NB4 (cell line): ENCODE results near the gene TNFAIP2.

ENCODE experiments used
- POLR2A ChIP-seq: IDR thresholded peaks from 2 replicates; pipeline ENCODE4 v1.6.1; 2011; ENCODE audit warnings: mild to moderate bottlenecking; ENCODE audit not compliant: insufficient read length; ENCODE audit errors: extremely low read depth
- TF ChIP-seq, protein P1 (sequence below): IDR thresholded peaks from one replicate; pipeline ENCODE4 v1.5.1; 2012; ENCODE audit warnings: low read depth, low read length
- TF ChIP-seq, protein P2 (sequence below): IDR thresholded peaks from 2 replicates; pipeline ENCODE4 v1.6.1; 2011; ENCODE audit warnings: low read depth, low read length

DNA sequence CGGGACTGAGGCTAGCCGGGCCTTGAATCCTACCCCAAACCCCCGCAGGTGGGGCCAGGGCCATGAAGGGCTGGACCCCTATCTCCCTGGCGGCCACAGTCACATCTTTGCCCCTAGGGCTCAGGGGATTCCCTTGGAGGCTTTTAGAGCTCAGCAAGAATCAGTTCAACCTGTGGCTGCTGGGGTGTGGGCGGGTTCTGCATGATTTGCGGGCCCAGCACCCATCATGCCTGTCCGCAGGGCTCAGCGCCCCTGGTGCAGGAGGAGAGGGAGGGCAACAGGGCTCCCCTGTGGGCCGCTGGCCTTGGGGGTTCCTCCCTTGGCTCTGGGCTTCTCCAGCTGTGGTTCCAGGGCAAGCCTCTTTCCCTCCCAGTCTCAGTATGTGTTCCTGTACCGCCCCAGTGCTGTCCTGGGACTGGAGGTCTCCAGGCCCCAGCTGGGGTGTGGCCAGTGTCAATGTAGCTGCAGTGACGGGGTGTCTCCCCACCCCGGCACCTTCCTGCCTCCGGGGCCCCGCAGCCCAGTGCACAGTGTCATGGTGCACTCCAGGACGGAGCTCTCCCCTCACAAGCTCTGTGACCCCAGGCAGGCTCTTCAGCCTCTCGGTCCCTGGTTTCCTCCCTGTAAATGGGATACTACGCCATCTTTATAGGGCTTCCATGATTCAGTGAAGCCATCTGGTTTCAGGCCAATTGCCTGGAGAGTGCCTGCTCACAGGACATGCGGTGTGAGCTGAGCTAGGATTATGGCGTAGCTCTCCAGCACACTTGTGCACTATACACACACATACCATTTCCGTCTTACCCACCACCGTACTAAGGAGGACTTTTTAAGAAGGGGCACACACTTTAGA, 49.2 kb upstream of the TNFAIP2 start:
- no peak for TF ChIP-seq POLR2A
- TF ChIP-seq, protein P1, sequence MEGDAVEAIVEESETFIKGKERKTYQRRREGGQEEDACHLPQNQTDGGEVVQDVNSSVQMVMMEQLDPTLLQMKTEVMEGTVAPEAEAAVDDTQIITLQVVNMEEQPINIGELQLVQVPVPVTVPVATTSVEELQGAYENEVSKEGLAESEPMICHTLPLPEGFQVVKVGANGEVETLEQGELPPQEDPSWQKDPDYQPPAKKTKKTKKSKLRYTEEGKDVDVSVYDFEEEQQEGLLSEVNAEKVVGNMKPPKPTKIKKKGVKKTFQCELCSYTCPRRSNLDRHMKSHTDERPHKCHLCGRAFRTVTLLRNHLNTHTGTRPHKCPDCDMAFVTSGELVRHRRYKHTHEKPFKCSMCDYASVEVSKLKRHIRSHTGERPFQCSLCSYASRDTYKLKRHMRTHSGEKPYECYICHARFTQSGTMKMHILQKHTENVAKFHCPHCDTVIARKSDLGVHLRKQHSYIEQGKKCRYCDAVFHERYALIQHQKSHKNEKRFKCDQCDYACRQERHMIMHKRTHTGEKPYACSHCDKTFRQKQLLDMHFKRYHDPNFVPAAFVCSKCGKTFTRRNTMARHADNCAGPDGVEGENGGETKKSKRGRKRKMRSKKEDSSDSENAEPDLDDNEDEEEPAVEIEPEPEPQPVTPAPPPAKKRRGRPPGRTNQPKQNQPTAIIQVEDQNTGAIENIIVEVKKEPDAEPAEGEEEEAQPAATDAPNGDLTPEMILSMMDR = no peak
- TF ChIP-seq, protein P2, sequence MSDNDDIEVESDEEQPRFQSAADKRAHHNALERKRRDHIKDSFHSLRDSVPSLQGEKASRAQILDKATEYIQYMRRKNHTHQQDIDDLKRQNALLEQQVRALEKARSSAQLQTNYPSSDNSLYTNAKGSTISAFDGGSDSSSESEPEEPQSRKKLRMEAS = no peak
